ENCODE measurements around the gene CD1B.
"Not testable (repeated sequence)": the region's sequence is repeated elsewhere in the genome, so short reads cannot be mapped to it uniquely, and the experiment has no call there.

CD1B gene

DNA sequence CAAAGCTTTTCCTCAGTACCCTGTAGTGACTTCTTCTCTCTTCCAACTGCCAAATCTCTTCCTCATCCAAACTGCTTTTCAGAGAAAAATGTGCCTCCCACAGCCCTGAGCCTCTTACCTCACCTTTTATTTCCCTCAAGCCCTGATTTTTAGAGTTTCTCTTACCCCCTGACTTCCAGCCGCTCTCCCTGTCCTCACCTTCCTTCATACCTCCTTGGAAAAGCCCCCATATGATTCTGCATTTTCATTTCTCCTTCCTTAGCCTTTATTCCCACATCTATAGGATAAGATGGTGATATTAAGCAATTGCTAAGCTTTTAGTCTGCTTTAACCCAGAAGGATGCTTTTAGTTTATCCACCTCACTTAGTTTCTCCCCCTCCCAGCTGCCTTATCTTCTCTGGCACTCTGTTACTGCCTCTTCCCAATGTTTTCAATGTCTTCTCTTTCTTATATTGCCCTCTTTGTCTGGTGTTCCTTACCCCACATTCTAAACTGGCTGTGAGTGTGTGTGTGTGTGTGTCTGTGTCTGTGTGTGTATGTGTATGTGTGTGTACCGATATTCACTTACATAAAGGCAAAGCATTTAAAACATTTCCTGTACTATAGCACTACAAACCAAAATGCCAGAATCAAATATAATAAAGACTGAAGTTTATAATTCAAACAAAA lies at the start of gene CD1B:
CD1B (minus strand) TSS at position 51 of the 670 bp plus-strand sequence. CDS start 108 bp downstream, outside the sequence.
- no peak for DNase-seq

DNA sequence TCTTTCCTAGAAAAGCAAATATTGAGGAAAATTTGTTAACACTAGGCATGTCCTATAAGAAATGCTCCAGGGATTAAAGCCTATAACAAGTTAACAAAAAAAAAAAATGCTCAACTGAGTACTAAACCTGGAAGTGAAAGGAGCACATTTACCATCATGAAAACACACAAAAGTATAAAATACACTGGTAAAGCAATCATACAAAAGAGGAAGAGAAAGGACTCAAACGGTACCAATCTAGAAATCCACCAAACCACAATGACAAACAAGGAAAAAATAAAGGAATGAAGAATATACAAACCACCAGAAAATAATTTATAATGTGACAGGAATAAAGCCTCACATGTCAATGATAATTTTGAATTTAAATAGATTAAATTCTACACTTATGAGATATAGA lies 43.5 kb upstream of the CD1B start:
- no peak for DNase-seq

DNA sequence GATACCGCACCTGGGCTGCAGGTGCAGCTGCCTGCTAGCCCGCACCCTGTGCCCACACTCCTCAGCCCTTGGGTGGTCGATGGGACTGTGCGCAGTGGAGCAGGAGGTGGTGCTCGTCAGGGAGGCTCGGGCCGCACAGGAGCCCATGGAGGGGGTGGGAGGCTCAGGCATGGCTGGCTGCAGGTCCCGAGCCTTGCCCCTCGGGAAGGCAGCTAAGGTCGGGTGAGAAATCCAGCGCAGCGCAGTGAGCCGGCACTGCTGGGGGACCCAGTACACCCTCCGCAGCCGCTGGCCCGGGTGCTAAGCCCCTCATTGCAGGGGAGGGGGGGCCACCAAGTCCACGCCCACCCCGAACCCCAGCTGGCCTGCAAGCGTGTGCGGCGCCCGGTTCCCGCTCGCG lies 42.8 kb upstream of the CD1B start:
- DNase-seq = not testable (repeated sequence)

DNA sequence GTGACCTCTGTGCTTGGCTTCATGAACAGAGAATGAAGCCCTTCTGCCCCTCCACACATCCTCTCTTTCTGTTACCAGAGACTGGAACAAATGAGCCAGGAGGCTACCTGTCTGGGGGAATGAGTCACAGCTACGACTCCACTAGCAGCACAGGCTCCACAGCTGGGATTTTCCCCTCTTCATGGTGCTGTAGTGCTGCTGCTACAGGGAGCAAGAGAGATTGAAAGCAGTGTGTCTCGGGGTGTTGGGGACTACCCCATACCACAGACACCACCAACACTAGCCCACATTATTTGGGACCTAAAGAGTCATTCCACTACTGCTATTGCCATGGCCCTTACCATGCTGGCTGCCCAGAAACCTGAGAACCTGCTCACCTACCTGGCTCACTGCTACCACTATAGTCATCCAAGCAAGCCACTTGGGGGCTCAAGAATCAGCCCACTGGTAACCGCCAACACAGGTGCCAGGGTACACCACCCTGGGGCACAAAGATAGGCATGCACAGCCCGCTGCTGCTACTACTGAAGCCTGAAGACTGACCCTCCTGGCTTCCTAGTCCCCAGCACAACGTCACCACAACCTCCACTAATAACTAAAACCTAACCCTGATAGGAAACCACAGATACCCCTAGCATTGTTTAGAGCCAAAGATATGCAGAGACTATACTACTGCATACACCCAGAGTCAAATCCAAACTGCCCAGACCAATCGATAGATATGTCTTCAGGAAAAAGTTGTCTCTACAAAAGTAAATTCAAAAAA lies 40.0 kb upstream of the CD1B start:
- no peak for DNase-seq

DNA sequence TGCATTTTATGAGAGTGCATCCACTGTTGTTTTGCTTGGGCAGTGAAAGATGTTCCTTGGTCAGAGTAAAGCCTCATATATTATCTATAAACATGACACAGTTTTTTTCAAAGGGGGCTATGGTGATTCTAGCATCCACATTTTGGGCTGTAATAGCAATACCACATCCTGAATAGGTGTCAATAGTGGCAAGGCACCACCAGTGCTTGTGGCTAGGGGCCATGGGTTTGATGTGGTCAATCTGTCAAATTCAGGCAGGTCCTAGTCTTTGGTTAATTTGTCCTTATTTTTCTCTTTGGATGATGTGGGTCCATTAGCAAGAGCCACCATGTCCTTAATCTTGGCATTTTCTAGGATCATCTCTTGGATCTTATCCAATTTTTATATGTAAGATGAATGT lies 35.5 kb upstream of the CD1B start:
- no peak for DNase-seq

DNA sequence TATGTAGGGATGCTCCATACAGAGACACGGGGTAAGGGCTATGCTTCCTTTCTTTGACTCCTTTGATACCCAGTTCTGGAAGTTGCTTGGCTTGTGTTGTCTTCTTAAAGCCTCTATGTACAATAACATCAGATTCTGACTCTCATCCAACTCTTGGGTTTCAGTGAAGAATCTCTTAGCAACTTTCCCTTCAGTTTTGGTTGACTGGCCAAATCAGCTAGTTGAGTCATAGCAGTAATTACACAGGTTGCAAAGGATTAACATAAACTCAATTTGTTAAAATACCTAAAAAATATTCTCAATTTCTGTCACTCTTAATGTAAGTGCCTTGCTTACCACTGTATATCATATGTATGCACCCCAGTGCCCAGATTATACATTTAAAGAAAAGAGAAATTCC lies 31.6 kb upstream of the CD1B start:
- no peak for DNase-seq

DNA sequence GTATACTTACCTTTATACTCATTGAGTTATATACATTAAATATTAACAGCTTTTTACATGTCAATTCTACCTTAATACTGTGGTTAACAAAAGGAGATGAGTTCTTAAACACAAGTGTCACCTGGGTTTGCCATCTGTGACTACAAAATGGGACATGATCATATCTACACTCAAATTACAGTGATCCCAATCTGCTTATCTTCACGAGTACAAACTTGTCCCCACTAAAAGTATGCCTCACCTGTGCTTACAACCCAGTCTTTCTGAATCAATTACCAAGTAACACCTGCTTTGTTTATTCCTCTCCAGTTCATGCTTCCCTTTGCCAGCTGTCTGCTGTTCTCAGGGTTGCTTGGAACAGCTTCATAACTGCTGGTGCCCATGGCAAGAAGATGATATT lies 31.2 kb upstream of the CD1B start:
- DNase-seq = no peak

DNA sequence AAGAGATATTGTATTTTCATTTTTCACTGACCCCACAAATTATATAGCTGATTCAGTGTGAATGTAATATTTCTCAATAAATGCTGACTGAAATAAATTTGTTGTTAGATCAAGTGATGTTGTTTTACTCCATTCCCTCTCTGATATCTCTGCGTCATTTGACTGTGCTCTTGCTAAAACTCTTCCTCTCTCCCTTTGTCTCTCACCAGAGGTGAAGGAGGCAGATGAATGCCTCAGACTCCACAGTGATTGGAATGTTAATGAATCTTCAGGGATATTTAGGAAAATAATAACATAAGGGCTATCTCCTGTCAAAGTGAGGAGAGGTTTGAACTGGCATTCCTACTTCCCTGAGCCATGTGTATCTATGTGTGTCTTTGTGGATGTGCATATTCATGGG lies 26.1 kb upstream of the CD1B start:
- no peak for DNase-seq

DNA sequence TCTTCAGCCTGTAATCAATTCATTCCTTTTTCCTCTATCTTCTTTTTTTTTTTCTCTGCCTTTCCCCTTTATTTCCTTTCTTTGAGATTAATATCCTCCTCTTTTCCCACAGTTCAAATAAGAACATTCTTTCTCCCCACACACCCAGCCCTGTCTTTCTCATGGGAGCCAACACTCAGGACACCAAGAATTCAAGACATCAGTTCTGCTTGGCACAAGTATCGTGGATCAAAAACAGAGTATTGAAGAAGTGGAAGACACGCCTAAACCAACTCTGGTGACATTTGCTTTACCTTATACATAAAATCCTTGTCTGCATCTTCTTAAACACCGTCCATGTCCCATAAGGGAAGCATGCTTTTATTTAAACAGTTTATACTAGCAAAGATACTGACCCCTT lies 25.3 kb upstream of the CD1B start:
- DNase-seq = no peak

DNA sequence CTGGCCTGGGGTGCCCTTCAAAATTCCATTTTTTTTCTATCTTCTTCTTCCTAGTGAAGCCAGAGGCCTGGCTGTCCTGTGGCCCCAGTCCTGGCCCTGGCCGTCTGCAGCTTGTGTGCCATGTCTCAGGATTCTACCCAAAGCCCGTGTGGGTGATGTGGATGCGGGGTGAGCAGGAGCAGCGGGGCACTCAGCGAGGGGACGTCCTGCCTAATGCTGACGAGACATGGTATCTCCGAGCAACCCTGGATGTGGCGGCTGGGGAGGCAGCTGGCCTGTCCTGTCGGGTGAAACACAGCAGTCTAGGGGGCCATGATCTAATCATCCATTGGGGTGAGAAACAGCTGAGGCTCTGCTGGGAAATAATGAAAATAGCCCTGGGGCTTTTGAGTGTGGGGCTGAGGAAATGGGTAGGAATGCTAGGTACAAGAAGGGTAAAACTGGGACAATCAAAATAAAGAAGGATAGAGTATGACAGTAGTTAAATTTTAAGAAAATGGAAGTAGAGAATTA lies 24.5 kb upstream of the CD1B start:
- DNase-seq = no peak

DNA sequence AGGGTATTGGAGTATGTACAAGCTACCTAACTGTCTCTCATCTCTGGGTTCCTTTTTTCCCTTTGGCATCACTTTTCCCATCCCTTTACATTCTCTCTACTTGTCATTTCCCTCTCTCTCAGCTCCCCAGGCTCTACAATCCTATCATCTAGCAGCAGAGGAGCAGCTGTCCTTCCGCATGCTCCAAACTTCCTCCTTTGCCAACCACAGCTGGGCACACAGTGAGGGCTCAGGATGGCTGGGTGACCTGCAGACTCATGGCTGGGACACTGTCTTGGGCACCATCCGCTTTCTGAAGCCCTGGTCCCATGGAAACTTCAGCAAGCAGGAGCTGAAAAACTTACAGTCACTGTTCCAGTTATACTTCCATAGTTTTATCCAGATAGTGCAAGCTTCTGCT lies 22.9 kb upstream of the CD1B start:
- no peak for DNase-seq

DNA sequence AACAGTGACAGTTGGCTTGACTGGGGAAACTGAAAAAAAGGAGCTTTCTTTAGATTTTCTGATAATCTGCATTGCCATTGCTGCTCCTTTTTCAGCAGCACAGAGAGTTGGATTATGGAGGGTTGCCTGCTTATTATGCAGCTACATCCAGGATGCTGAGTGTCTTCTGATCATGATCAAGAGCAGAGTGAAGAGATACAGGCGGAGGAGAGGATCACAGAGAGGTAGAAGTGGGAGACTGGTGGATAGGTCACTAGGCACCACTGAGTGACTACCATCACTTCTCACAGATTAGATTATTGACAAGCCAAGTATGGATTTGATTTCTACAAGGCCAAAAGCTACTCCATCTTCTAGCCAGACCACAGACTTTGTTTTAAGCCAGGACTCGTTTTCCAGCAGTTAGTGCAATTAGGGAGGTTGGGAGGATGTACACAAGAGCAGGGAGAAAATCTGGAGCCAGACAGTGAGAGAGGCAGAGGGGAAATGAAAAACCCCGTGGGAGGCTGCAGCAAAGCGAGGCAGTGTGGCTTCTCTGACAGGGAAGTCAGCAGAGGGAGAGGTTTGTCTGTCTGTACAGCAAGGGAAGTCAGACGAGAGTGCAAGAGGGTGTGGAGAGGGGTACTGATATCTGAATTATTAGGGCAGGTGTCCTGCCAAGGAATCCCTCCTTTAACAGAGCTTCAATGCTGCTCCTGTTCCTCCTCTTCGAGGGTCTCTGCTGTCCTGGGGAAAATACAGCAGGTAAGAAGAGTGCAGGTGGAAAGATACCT lies 22.2 kb upstream of the CD1B start, which contains the start of gene CD1E:
CD1E (plus strand) TSS at position 592 of the 773 bp plus-strand sequence; CDS start at position 687, 95 bp downstream.
- no peak for DNase-seq

DNA sequence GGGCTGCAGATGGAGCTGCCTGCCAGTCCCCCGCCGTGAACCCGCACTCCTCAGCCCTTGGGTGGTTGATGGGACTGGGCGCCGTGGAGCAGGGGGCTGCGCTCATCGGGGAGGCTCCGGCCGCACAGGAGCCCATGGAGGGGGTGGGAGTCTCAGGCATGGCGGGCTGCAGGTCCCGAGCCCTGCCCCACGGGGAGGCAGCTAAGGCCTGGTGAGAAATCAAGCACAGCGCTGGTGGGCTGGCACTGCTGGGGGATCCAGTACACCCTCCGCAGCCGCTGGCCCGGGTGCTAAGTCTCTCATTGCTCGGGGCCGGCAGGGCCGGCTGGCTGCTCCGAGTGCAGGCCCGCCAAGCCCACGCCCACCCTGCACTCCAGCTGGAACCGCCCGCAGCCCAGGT lies 17.6 kb upstream of the CD1B start:
- DNase-seq = not testable (repeated sequence)

DNA sequence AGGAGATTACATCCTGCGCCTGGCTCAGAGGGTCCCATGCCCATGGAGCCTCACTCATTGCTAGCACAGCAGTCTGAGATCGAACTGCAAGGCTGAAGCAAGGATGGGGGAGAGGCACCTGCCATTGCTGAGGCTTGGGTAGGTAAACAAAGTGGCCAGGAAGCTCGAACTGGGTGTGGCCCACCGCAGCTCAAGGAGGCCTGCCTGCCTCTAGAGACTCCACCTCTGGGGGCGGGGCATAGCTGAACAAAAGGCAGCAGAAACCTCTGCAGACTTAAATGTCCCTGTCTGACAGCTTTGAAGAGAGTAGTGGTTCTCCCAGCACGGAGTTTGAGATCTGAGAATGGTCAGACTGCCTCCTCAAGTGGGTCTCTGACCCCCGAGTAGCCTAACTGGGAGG lies 5.1 kb upstream of the CD1B start:
- DNase-seq = not testable (repeated sequence)

DNA sequence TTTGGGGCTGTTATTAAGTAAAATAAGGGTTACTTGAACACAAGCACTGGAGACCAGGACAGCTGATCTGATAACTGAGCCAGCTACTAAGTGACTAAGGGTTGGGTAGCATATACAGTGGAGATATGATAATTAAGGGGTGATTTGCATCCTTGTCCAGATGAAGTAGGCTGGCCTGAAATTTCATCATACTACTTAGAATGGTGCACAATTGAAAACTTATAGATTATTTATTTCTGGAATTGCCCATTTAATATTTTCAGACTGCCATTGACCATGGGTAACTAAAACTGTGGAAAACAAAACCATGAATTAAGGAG lies 3.8 kb upstream of the CD1B start:
- DNase-seq = no peak

DNA sequence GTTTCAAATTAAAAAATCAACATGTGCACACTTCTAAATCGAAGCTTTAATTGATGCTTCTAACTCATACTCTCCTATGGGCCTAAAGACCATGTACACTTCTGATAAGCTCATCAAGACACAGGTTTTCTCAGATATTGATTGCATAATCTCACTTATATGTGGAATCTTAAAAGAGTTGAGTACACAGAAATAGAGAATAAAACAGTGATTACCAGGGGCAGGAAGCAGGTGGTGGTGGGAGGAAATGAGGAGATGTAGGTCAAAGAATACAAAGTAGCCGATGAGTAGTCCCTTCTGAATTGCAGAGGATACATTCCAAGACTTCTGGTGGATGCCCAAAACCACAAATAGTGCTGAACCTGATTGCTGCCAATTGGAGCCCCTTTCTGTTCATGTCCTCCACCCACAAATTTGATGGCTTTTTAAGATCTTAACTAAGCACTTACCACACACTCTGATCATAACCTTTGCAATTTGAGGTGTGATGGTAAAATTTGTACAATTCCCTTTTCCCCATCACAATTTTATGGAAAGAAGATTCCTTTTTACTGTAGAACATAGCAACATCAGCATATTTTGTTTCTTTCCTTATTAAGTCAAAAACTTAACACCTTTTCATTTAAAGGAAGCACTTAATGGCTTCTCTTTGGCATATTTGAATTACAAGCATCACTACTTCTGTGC lies 3.3 kb upstream of the CD1B start:
- DNase-seq = no peak

DNA sequence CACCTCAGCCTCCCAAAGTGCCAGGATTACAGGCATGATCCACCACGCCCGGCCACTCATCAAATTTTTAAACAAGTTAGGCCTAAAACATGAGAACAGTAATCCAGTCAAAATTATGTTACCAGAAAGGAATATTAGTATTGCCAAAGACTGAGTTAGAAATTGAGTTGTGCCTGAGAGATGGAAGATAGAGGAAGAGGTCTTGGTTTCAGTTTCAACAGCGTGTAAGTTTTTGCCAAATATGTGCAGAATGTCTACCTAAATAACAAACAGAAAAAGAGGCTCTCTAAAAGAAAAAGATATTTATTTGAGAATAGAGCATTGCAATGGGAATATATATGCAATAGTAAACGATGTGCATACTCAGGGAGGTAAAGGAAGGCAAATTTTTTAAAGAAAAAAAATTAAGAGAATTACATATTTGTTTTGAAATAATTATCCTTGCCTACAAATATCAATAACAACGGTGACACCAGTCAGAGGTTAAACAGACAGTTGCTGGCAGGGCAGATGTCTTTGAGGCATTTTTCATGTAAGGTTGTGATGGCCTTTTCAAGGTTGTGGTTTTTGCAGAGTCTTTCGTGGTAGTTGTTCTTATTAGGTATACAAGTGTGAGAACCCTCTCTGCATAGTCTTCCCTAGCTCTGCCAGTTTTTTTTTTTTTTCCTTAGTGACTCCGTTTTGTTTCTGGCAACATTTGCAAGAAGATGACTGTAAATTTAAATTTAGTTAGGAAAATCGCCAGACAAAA lies 2.2 kb upstream of the CD1B start:
- no peak for DNase-seq

DNA sequence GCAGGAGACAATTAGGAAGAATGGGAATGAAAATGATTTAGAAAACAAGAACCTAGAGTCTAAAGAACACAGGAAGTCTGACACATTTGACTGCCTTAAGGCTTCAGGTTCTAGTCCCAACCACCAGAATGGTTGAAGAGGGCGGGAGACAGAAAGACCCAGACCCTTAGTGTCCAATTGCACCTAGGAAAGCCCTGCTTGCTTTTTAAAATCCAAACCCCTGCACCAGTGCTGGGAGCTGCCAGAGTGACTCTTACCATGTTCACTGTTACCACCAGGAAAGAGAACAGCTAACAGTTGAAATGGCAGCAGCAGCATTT lies 265 bp downstream of the CD1B start:
- no peak for DNase-seq

DNA sequence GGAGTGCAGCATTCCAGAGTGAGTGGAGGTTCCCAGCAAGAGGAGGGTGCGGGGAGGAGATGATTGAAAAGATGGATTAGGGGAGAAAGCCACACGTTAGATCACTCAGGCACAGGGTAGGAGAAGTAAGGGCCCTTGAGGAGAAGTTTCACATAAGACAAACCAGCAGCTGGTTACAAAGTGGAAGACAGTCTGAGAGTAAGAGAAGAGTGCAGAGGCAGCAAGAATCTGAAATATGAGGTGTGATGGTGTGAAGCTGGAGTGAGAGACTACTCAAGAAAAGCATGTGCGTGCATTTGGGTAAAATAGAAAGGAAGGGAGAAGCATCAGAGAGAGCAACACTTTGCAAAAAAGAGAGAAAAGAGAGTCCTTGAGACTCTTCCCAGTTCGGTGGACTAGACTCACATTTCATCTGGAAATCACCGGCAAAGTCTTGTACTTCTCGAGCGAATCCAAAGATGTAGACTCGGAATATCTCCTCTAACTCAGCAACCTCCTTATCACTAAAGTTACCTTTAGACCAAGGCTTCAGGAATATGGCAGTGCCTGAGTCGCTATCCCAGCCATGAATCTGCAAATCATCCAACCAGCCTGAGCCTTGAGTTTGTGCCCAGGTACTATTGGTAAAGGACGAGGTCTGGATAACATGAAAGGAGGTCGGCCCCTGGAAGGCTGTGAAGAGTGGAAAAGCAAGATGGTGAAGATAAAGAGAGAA lies 783 bp downstream of the CD1B start:
- DNase-seq = no peak

DNA sequence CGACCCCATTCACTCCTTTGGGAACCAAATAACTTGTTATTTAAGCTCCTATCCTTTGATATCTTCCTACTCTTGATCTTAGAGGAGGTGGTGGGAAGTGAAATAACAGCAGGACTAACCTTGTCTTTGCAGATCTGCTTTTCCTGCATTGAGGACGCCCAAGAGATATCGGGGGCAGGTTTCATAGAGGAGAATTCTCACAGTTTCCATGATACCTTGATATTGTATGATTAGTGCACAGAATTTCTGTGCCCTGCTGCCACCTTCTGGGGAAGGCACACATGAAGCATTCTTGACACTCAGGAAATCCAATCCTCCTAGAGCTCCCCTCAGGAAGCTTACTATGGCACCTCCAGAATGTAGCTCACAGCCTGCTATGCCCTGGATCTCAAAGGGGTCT lies 1.6 kb downstream of the CD1B start:
- no peak for DNase-seq

DNA sequence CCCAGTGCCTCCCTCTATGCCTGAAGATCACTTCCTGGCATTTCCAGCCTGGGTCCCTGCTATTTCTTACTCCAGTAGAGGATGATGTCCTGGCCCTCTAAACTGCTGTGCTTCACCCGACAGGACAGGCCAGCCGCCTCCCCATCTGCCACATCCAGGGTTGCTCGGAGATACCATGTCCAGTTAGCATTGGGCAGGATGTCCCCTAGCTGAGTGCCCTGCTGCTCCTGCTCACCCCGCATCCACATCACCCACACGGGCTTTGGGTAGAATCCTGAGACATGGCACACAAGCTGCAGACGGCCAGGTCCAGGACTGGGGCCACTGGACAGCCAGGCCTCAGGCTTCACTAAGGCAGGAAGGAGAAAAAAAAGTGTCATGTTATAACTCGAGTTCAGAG lies 2.0 kb downstream of the CD1B start:
- DNase-seq = no peak

DNA sequence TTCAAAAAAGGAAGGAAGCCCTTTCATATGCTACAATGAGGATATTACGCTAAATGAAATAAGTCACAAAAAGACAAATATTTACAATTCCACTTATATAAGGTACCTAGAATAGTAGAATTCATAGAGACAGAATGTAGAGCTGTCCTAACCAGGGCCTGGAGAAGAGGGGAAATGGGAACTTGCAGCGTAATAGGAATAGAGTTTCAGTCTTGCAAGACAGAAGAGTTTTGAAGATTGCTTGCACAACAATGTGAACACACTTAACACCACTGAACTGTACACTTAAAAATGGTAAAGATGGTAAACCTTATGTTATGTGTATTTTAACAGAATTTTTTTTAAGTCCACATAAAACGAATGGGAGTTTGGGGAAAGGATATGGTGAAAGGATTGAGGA lies 2.9 kb downstream of the CD1B start:
- DNase-seq = no peak

Measured in NCI-H345 (cell line).